HEK293 (cell line): ENCODE data around the gene TUBB2B.

Source experiments
- CTCF ChIA-PET: fragments of 350-600 bp; formaldehyde crosslinking; extraction: SDS; loops from one replicate; lab custom pipeline; 2021; ENCODE audit warnings: antibody characterized with exemption; lab: Yijun Ruan, JAX
- POLR2A ChIA-PET: fragments of 300-600 bp; formaldehyde crosslinking; extraction: SDS; loops from one replicate; lab custom pipeline; 2020; ENCODE audit warnings: antibody characterized with exemption, inconsistent platforms; lab: Yijun Ruan, JAX
- H3K27ac ChIP-seq: fragments of 200-500 bp; sonication (Bioruptor generic); 2 replicates; pipeline ENCODE4 v1.5.1; 2014; ENCODE audit warnings: low read depth, low read length, control low read depth, inconsistent platforms; ENCODE audit errors: extremely low read depth
- H3K36me3 ChIP-seq, 2 experiments: fragments of 200-500 bp in 1 of 2; sonication (Bioruptor generic) in 1 of 2; 1 replicate in 1 of 2; 2 replicates in 1 of 2; pipeline ENCODE4 v1.5.1; 2014 to 2017; ENCODE audit warnings: inconsistent platforms in 2 of 2, low read length in 2 of 2; ENCODE audit not compliant: control insufficient read depth in 2 of 2, insufficient read depth in 1 of 2
- H3K4me1 ChIP-seq: fragments of 200-500 bp; sonication (Bioruptor generic); 2 replicates; pipeline ENCODE4 v1.5.1; 2014; ENCODE audit warnings: mild to moderate bottlenecking, low read length, inconsistent platforms; ENCODE audit not compliant: control insufficient read depth, insufficient read depth
- H3K4me3 ChIP-seq: 2 replicates; pipeline ENCODE4 v1.5.1; 2011; ENCODE audit warnings: low read depth, mild to moderate bottlenecking, control low read depth, low read length, moderate library complexity
- H3K9me3 ChIP-seq: fragments of 200-500 bp; sonication (Bioruptor generic); 2 replicates; pipeline ENCODE4 v1.5.1; 2014; ENCODE audit warnings: low read depth, low read length, inconsistent platforms; ENCODE audit not compliant: control insufficient read depth, insufficient read depth
- BCL11A ChIP-seq: fragments of 450-650 bp; formaldehyde crosslinking; IDR thresholded peaks from 2 replicates; pipeline ENCODE4 v1.5.1; 2016; ENCODE audit warnings: low read depth, missing biosample characterization, missing genetic modification characterization
- HIC1 ChIP-seq: fragments of 450-650 bp; formaldehyde crosslinking; IDR thresholded peaks from 2 replicates; pipeline ENCODE4 v1.5.1; 2016; ENCODE audit warnings: missing biosample characterization, missing genetic modification characterization
- KLF7 ChIP-seq: fragments of 450-650 bp; formaldehyde crosslinking; IDR thresholded peaks from 2 replicates; pipeline ENCODE4 v1.5.1; 2016; ENCODE audit warnings: missing biosample characterization, missing genetic modification characterization, borderline replicate concordance
- MEIS1 ChIP-seq: sonication (generic); formaldehyde crosslinking; IDR thresholded peaks from 2 replicates; pipeline ENCODE4 v1.8.1; 2022; ENCODE audit warnings: missing genetic modification reagents, mild to moderate bottlenecking, borderline replicate concordance
- MYNN ChIP-seq: fragments of 450-650 bp; formaldehyde crosslinking; IDR thresholded peaks from 2 replicates; pipeline ENCODE4 v1.5.1; 2016; ENCODE audit warnings: missing biosample characterization, missing genetic modification characterization, borderline replicate concordance
- PRDM2 ChIP-seq: fragments of 450-650 bp; formaldehyde crosslinking; IDR thresholded peaks from 2 replicates; pipeline ENCODE4 v1.5.1; 2016; ENCODE audit warnings: missing biosample characterization, missing genetic modification characterization, borderline replicate concordance
- SCRT1 ChIP-seq: fragments of 450-650 bp; formaldehyde crosslinking; IDR thresholded peaks from 2 replicates; pipeline ENCODE4 v1.5.1; 2016; ENCODE audit warnings: missing biosample characterization, missing genetic modification characterization, borderline replicate concordance
- TRIM28 ChIP-seq: IDR thresholded peaks from 2 replicates; pipeline ENCODE4 v1.6.1; 2011; ENCODE audit warnings: low read length, control low read depth, borderline replicate concordance
- TSHZ1 ChIP-seq: fragments of 450-650 bp; formaldehyde crosslinking; IDR thresholded peaks from 2 replicates; pipeline ENCODE4 v1.5.1; 2016; ENCODE audit warnings: missing biosample characterization, missing genetic modification characterization, borderline replicate concordance
- ZBTB17 ChIP-seq: fragments of 450-650 bp; formaldehyde crosslinking; IDR thresholded peaks from 2 replicates; pipeline ENCODE4 v1.5.1; 2016; ENCODE audit warnings: missing biosample characterization, missing genetic modification characterization
- ZBTB20 ChIP-seq: fragments of 450-650 bp; formaldehyde crosslinking; IDR thresholded peaks from 2 replicates; pipeline ENCODE4 v1.5.1; 2016; ENCODE audit warnings: missing biosample characterization, missing genetic modification characterization
- ZNF16 ChIP-seq: fragments of 450-650 bp; formaldehyde crosslinking; IDR thresholded peaks from 2 replicates; pipeline ENCODE4 v1.5.1; 2016; ENCODE audit warnings: low read depth, missing biosample characterization, missing genetic modification characterization
- ZNF202 ChIP-seq: fragments of 450-650 bp; formaldehyde crosslinking; IDR thresholded peaks from 2 replicates; pipeline ENCODE4 v1.5.1; 2016; ENCODE audit warnings: missing biosample characterization, missing genetic modification characterization, borderline replicate concordance
- ZNF23 ChIP-seq: fragments of 450-650 bp; formaldehyde crosslinking; IDR thresholded peaks from 2 replicates; pipeline ENCODE4 v1.5.1; 2016; ENCODE audit warnings: missing biosample characterization, missing genetic modification characterization, borderline replicate concordance
- ZNF311 ChIP-seq: fragments of 450-650 bp; formaldehyde crosslinking; IDR thresholded peaks from 2 replicates; pipeline ENCODE4 v1.5.1; 2017; ENCODE audit warnings: missing biosample characterization, missing genetic modification characterization, borderline replicate concordance
- ZNF341 ChIP-seq: fragments of 450-650 bp; formaldehyde crosslinking; IDR thresholded peaks from 2 replicates; pipeline ENCODE4; 2016; ENCODE audit warnings: low read depth, missing biosample characterization, missing genetic modification characterization
- ZNF544 ChIP-seq: fragments of 450-650 bp; formaldehyde crosslinking; IDR thresholded peaks from 2 replicates; pipeline ENCODE4 v1.5.0; 2017; ENCODE audit warnings: missing biosample characterization, missing genetic modification characterization
- ZNF558 ChIP-seq: fragments of 450-650 bp; formaldehyde crosslinking; IDR thresholded peaks from 2 replicates; pipeline ENCODE4 v1.5.1; 2016; ENCODE audit warnings: missing biosample characterization, missing genetic modification characterization
- ZNF585B ChIP-seq: fragments of 450-650 bp; formaldehyde crosslinking; IDR thresholded peaks from 2 replicates; pipeline ENCODE4 v1.5.1; 2016; ENCODE audit warnings: missing biosample characterization, missing genetic modification characterization
- ZNF658 ChIP-seq: fragments of 450-650 bp; formaldehyde crosslinking; IDR thresholded peaks from 2 replicates; pipeline ENCODE4; 2016; ENCODE audit warnings: missing biosample characterization, missing genetic modification characterization
- ZNF692 ChIP-seq: fragments of 450-650 bp; formaldehyde crosslinking; IDR thresholded peaks from 2 replicates; pipeline ENCODE4 v1.5.1; 2016; ENCODE audit warnings: missing biosample characterization, missing genetic modification characterization
- ZNF747 ChIP-seq: fragments of 450-650 bp; formaldehyde crosslinking; IDR thresholded peaks from 2 replicates; pipeline ENCODE4 v1.5.1; 2016; ENCODE audit warnings: missing biosample characterization, missing genetic modification characterization
- ZNF776 ChIP-seq: fragments of 450-650 bp; formaldehyde crosslinking; IDR thresholded peaks from 2 replicates; pipeline ENCODE4 v1.5.0; 2017; ENCODE audit warnings: missing biosample characterization, missing genetic modification characterization, borderline replicate concordance
- ZNF843 ChIP-seq: fragments of 450-650 bp; formaldehyde crosslinking; IDR thresholded peaks from 2 replicates; pipeline ENCODE4 v1.5.1; 2016; ENCODE audit warnings: missing biosample characterization, missing genetic modification characterization

TUBB2B gene

GRCh38 chr6:3258720-3259490 is 31.5 kb upstream of the TUBB2B start, which contains the start of gene PSMG4:
PSMG4 (plus strand) TSS chr6:3258947; CDS start chr6:3259023, 76 bp downstream.
- H3K4me3 ChIP-seq = peak within 1 kb of the TSS; percentile 92
- POLR2A ChIA-PET = interaction anchor here (0.6 to 2.8 kb wide), 8 partner anchors 8 to 102 kb away, joined by 3 to 14 read pairs (median 8); partner anchors contain the start of gene TUBB2A
- CTCF ChIA-PET = interaction anchor here (0.7 to 1.4 kb wide), 4 partner anchors 8 to 134 kb away, joined by 3 to 8 read pairs (median 4); no protein-coding TSS in a partner anchor
- peaks cover 0 to 26% of the 10 kb centered on the region in 2 experiments; a peak in 2 of 3 replicates for H3K36me3 ChIP-seq
- no peaks in the 10 kb centered on the region for H3K9me3 ChIP-seq
- peak within 1 kb of the TSS; percentile 67 for H3K27ac ChIP-seq
- H3K4me1 ChIP-seq = peaks cover 10% of the 10 kb centered on the region; the same call in 1 of the 2 replicates
- TF ChIP-seq PRDM2 (tag by site-specific recombination) = no peak
- TF ChIP-seq BCL11A (tag by site-specific recombination) = no peak
- TF ChIP-seq ZNF747 = no peak
- TF ChIP-seq TSHZ1 (tag by site-specific recombination) = no peak
- no peak for TF ChIP-seq TRIM28
- TF ChIP-seq ZNF843 (tag by site-specific recombination) = no peak
- no peak for TF ChIP-seq MYNN (tag by site-specific recombination)
- no peak for TF ChIP-seq ZNF658 (tag by site-specific recombination)
- no peak for TF ChIP-seq ZNF585B (tag by site-specific recombination)
- peak; percentile 42; the same call in 1 of the 2 replicates for TF ChIP-seq ZNF341 (tag by site-specific recombination)
- TF ChIP-seq KLF7 = peak; percentile 84; the same call in 1 of the 2 replicates
- no peak for TF ChIP-seq ZNF544
- TF ChIP-seq ZNF692 (tag by site-specific recombination) = peak; percentile 64; the same call in 1 of the 2 replicates
- no peak for TF ChIP-seq ZNF311 (tag by site-specific recombination)
- TF ChIP-seq ZBTB17 (tag by site-specific recombination) = peak; percentile 96
- no peak for TF ChIP-seq ZNF23
- TF ChIP-seq HIC1 (tag by site-specific recombination) = no peak
- TF ChIP-seq ZNF202 (tag by site-specific recombination) = no peak
- TF ChIP-seq ZNF776 (tag by site-specific recombination) = no peak
- no peak for TF ChIP-seq ZNF558 (tag by site-specific recombination)
- TF ChIP-seq ZBTB20 = peak; percentile 96
- TF ChIP-seq MEIS1 (CRISPR knock-in tag) = no peak
- TF ChIP-seq SCRT1 (tag by site-specific recombination) = no peak
- TF ChIP-seq ZNF16 (tag by site-specific recombination) = no peak
